ENCODE data around the gene DUSP12.
A peak's percentile ranks its signal among the peaks of the same experiment; 100 is the strongest.

DUSP12 gene

DNA sequence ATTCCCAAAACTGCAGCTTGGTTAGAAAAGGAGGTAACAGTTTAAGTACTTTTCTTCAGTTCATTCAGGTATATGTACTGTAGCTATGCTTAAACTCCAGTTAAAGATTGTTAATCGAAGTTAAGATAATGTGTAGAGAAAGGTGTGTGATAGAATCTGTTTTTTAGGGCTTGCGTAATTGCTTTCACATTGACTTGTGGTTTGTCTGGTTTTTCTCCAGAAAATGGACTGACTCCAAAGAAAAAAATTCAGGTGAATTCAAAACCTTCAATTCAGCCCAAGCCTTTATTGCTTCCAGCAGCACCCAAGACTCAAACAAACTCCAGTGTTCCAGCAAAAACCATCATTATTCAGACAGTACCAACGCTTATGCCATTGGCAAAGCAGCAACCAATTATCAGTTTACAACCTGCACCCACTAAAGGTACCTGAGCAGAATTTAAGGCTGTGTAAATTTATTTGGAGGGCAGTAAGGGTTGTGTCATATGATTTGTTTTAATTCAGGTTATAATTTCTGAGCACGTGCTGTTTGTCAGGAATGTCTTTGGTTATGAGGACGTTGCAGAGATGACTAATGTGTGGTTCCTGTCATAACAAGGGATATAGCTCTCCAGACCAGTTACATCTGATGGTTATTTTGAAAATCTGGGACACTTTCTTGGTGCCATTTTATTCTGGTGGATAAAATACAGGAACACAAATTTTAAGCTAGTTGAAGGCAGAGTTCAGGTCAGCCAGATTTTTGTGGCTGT is 42.5 kb downstream of the DUSP12 start:
- TF ChIP-seq CTCF (IDR thresholded peaks at IDR 0.05; ENCODE audit: low read depth, low read length) (no peak), MYC (IDR thresholded peaks at IDR 0.05; ENCODE audit: low read depth, low read length) (no peak), POLR2A (IDR thresholded peaks at IDR 0.05; ENCODE audit: extremely low read depth, insufficient read length) (no peak)
- TF ChIP-seq, protein P1, sequence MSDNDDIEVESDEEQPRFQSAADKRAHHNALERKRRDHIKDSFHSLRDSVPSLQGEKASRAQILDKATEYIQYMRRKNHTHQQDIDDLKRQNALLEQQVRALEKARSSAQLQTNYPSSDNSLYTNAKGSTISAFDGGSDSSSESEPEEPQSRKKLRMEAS (IDR thresholded peaks at IDR 0.05; ENCODE audit: low read depth, low read length): no peak
- no peak overlapping the region for H3K4me3 ChIP-seq (ENCODE audit: low read depth, low read length)
- DNase-seq (ENCODE audit: low read depth): no peak

DNA sequence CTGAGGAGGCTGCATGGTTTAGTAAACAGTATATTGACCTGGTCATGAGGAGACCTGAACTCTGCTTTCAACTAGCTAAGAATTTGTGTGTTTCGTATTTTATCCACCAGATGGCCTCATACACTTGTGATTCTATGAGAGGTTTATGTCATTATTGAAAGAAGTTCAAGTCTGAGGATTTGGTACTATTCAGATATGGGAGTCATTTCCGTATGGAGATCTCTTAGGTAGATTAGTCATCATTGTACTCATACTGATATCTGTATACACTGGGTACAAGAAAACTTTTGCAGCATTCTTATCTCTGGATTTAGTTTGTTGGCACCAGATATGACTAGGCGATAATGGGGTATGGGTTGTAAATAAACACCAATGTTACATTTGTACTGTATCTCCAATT is 43.2 kb downstream of the DUSP12 start:
- peak; percentile 65 for DNase-seq (ENCODE audit: low read depth)
- no peak overlapping the region for H3K4me3 ChIP-seq (ENCODE audit: low read depth, low read length)
- TF ChIP-seq, protein P1 (IDR thresholded peaks at IDR 0.05; ENCODE audit: low read depth, low read length): no peak
- TF ChIP-seq MYC (IDR thresholded peaks at IDR 0.05; ENCODE audit: low read depth, low read length) (no peak), CTCF (IDR thresholded peaks at IDR 0.05; ENCODE audit: low read depth, low read length) (no peak), POLR2A (IDR thresholded peaks at IDR 0.05; ENCODE audit: extremely low read depth, insufficient read length) (no peak)

DNA sequence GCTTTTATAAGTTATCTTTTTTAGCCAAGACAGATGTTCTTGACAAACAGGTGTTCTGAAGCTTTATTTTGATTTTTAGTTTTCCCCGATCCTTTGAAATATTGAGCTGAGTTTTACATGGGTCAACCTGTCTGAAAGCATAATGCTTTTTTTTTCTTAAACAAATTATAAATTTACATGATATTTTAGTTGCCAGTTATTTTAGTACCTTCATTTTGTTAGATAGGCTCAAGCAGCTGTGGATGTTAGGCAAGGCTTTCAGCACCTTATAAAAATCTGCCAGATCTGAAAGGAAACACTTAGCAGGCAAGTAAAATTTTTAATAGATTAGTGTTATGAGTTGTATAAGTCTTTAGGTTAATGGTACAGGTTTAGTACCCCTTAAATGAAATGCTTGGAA is 50.2 kb downstream of the DUSP12 start:
- TF ChIP-seq CTCF (IDR thresholded peaks at IDR 0.05; ENCODE audit: low read depth, low read length): no peak
- TF ChIP-seq POLR2A (IDR thresholded peaks at IDR 0.05; ENCODE audit: extremely low read depth, insufficient read length): no peak
- TF ChIP-seq, protein P1 (IDR thresholded peaks at IDR 0.05; ENCODE audit: low read depth, low read length): no peak
- TF ChIP-seq MYC (IDR thresholded peaks at IDR 0.05; ENCODE audit: low read depth, low read length): no peak
- H3K4me3 ChIP-seq (ENCODE audit: low read depth, low read length): no peak overlapping the region
- no peak for DNase-seq (ENCODE audit: low read depth)

DNA sequence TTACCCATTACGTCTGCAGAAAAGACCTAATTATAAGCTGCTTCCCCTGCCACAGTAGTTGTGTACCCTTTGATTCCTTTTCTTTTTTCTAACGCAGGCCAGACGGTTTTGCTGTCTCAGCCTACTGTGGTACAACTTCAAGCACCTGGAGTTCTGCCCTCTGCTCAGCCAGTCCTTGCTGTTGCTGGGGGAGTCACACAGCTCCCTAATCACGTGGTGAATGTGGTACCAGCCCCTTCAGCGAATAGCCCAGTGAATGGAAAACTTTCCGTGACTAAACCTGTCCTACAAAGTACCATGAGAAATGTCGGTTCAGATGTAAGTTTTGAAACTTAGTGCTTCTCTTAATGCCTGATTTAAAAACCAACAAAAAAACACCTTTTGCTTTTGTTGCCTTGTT is 52.4 kb downstream of the DUSP12 start:
- no peak overlapping the region for H3K4me3 ChIP-seq (ENCODE audit: low read depth, low read length)
- TF ChIP-seq, protein P1 (IDR thresholded peaks at IDR 0.05; ENCODE audit: low read depth, low read length): no peak
- no peak for TF ChIP-seq MYC (IDR thresholded peaks at IDR 0.05; ENCODE audit: low read depth, low read length)
- no peak for TF ChIP-seq CTCF (IDR thresholded peaks at IDR 0.05; ENCODE audit: low read depth, low read length)
- no peak for TF ChIP-seq POLR2A (IDR thresholded peaks at IDR 0.05; ENCODE audit: extremely low read depth, insufficient read length)
- DNase-seq (ENCODE audit: low read depth): no peak

- H3K4me3 ChIP-seq (ENCODE audit: low read depth, low read length): no peak overlapping the region
- TF ChIP-seq CTCF (IDR thresholded peaks at IDR 0.05; ENCODE audit: low read depth, low read length): no peak
- TF ChIP-seq POLR2A (IDR thresholded peaks at IDR 0.05; ENCODE audit: extremely low read depth, insufficient read length): no peak
- TF ChIP-seq MYC (IDR thresholded peaks at IDR 0.05; ENCODE audit: low read depth, low read length): no peak
- TF ChIP-seq, protein P1 (IDR thresholded peaks at IDR 0.05; ENCODE audit: low read depth, low read length): no peak
- no peak for DNase-seq (ENCODE audit: low read depth)
Measured at GRCh38 chr1:161803181-161803580, 53.6 kb downstream of the DUSP12 start.
